ENCODE measurements around the gene RNLS.
"Not testable (repeated sequence)": the region's sequence is repeated elsewhere in the genome, so short reads cannot be mapped to it uniquely, and the experiment has no call there.

RNLS gene

DNA sequence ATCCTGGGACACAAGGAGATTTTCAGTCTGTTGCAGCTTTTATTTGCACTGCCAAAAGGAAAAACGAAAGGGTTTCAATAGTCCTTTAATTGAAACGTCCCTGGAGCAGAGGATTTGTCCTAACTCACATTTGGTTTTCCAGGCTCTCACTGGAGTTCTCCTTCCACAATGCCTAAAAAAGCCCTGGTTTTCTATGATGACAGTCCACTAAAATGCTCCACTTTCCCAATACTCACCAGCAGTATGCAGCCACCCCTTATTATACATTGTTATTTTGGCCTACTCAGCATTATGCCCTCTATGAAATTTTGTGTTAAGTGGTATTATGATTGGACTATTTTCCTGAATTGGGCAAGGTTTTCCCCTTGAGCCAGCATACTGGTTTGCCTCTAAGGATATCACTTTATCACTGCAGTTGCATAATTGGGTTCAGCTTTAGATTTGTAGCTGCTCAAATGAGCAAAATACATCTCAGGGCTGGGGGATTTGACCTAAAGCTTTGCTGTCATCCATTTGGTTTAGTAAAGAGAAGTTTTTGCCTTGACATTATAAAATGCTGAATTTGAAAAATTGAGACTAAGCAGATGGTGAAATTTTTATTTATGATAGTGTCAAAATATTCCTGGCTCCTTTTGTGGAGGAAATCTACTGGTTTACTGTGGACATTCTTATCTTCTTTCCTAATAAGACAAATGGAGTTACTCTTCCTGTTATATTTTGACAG, 239.2 kb downstream of the RNLS start:
- no peak for DNase-seq (ENCODE audit: low read depth)

DNA sequence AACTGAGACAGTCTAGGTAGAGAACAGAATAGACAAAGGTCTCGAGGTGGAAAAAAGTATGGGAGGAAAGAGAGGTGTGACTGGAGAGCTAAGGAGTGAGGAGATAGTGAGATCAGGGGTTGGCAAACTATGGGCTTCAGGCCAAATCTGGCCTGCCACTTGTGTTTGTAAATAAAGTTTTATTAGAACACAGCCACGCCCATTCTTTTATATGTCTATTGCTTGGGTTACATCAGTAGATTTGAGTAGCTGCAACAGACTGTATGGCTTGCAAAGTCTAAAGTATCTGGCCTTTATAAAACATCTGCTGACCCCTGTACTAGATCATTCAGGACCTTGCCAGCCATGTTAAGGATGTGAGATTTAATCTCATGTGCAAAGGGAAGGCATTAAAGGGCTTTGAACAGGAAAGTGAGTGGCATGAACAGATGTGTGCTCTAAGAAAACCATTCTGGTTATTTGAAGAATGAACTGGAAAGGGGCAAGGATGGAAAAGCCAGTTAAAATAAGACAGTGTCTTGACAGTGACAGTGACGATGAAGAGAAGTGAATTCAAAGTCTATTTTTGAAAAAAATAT, 240.3 kb downstream of the RNLS start:
- DNase-seq (ENCODE audit: low read depth): no peak

DNA sequence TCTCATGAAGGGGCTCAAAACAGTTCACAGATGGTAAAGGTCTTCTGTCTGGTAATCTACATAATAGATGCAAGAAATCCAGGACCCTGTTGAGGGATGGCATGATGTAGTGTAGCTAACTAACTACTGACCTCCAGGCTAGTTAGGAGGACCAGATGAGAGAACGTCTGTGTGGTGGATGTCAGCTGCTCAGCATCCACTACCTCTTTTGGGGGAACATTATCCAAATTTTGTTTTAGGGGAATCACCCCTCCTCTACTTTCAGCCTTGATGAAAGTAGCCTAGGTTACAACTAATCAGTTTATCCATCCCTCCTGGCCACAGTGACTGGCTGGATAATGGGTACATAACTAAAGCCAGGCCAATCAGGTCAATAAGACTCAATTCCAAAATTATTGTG, 246.0 kb downstream of the RNLS start:
- DNase-seq (ENCODE audit: low read depth): no peak

DNA sequence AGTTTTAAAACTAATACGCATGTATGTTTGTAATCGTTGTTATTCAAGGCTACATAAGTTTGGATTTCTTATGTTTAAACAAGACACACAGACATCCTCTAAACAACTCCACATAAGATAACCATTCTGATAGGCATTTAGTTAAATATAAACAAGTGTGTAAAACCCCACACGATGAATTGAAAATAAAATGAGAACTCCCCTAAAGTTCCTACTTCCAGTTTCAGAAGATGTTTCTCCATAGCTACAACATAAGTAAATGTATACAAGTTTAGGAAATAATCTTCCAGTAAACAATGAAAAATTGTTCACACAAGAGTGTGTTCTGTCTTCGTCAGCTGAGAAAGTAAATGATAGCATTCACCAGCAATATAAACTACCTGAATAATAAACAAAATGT, 246.8 kb downstream of the RNLS start:
- DNase-seq (ENCODE audit: low read depth): no peak

DNA sequence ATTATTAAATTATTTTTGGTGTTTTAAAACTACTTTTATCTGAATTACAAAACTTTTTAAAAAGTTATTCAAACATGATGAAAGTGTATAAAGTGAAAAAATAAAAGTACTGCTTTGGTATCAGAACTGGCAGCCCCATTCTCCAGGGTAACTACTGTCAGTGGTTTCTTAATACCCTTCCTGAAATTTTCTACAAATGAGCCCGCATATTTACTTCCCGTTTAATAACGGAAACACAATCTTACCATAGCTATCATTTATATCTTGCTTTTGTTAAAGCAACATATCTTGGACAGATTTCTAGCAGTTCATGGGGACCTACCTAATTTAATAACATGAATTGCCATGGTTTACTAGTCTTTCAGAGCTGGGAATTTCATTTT, 249.9 kb downstream of the RNLS start:
- no peak for DNase-seq (ENCODE audit: low read depth)

DNA sequence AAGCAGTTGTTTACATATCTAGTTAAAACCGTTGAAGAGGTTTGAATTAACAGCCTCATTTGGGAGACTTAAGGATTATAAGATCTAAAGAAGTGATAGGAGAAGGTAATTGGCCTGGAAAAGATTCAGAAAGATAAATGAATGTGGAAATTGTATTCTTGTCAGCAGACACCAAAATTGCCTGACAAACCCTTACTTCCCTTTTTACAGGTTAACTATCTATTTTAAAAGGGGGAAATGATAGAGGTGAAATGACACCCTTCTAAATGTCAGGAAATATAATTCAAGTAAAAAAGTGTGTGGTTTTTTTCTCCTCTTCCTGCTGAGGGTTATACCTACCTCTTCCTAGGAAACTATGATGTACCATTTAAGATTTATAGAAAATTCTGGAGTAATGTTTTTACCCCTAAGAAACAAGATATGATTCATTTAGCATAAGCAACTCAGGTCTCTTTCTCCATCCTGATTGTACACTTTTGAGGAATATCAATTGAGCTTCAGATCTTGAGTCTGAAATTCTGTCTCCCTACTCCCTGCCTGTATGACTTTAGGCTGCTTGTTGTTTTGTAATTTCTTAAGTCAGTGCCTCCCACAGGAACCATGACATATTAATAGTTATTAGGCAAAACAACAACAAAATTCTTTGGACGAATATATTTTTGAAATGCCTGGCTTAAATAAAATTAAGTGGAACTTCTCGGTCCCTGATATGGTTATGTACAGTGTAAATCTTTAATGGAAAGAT, 250.4 kb downstream of the RNLS start:
- DNase-seq (ENCODE audit: low read depth): no peak

DNA sequence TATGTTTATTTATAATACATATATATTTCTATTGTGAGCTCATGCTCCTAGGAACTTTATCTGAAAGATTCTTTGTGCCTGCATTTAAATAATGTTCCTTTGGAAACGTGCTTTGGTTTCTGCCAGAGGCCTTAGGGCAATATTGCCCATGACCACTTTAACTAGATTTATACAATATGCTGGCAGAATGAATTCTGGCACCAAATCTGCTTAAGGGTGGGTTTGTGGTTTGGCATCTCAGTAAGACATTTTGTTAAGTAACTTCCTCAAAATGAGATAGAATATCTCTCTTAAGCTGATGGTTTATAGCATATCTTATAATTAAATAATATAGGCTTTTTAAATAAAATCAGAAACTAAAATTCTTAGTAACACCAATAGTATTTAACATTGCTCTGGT, 252.9 kb downstream of the RNLS start:
- no peak for DNase-seq (ENCODE audit: low read depth)

DNA sequence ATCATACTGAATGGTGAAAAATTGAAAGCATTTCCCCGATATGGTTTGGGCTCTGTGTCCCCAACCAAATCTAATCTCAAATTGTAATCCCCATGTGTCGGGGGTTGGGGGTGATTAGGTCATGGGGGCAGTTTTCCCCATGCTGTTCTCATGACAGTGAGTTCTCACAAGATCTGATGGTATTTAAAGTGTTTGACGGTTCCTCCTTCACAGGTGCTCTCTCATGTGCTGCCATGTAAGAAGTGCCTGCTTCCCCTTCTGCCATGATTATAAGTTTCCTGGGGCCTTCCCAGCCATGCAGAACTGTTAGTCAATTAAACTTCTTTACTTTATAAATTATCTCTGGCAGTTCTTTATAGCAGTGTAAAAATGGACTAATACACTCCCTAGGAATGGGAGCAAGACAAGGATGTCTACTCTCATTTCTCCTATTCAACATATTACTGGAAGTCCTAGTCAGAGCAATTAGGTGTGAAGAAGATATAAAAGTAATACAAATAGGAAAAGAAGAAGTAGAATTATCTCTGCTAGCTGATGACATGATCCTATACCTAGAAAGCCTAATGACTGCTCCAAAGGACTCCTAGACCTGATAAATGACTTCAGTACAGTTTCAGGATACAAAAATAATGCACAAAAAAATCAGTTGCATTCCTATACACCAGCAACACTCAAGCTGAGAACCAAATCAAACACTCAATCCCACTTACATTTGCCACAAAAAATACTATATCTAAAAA, 260.6 kb downstream of the RNLS start:
- no peak for DNase-seq (ENCODE audit: low read depth)

DNA sequence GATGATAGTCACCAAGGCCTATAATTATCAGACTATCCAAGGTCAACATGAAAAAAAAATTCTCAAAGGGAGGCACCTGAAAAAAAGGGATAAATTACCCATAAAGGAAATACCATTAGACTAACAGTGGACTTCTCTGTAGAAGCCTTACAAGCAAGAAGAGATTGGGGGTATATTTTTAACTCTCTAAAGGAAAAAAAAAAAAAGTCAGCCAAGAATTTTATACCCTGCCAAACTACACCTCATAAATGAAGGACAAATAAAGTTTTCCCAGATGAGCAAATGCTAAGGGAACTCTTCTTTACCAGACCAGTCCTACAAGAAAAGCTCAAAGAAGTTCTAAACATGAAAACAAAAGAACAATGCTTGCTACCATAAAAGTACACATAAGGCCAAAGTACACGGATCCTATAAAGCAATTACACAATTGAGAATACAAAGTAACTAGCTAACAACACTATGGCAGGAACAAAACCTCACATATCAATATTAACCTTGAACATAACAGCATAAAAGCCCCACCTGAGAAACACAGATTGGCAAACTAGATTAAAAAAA, 263.1 kb downstream of the RNLS start:
- DNase-seq (ENCODE audit: low read depth): no peak

DNA sequence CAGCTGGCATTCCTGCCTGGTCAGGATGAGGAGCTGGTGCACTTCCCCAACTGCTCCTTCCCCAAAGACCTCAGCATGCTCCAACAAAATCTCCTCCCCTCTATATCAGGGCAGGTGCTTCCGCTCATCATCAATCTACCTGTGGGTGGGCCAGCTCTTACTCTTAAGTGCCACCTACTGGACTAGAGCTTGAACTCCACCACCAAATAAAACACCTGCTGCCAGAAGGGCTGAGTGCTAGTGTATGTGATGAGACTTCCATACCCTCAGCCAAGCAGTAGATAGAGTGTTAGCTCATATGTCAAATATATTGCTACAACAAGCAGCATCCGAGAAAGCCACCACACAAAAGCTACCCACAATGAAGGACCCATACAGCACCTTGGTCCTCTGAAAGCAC, 264.3 kb downstream of the RNLS start:
- no peak for DNase-seq (ENCODE audit: low read depth)

DNA sequence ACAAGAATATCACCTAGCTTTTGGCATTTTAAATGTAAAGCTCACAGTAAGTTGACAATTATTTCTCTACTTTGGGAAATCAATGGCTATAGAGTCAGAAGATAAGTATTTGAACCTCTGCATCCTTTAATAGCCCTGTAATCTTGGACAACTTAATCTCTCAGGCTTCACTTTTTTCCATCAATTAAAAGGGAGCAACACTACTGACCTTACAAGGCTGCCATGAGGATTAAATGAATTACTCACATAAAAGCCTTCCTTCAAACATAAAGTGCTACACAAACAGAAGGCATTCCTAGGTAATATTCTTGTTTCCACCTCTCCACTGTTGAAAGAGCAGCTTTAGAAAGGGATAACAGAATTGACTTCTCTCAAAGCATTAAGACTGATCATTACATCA, 266.0 kb downstream of the RNLS start:
- no peak for DNase-seq (ENCODE audit: low read depth)

DNA sequence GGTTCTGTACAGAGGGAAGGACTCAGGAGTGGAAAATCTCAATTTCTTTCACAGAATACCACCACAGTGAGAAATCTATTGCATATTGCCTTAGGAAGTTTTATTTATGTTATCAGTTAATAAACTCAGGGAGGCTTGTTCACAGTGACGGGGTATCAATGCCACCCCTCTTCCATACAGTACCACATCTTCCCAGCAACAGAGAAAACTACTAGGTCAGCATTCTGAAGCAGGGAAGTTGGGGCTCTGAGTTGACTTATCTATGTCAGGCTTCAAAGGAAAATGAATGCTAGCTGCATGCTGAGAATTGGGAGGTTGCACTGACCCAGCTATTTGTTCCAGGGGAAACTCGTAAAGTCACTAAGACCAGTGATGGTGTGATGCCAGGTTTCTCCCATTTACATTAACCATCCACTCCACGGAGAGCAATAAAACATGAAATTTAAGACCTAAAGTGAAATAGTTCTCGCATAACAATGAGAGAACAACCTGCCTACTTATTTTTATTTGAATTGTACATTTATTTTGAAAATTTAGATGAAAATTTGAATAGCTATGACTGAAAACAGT, 266.7 kb downstream of the RNLS start:
- no peak for DNase-seq (ENCODE audit: low read depth)

DNA sequence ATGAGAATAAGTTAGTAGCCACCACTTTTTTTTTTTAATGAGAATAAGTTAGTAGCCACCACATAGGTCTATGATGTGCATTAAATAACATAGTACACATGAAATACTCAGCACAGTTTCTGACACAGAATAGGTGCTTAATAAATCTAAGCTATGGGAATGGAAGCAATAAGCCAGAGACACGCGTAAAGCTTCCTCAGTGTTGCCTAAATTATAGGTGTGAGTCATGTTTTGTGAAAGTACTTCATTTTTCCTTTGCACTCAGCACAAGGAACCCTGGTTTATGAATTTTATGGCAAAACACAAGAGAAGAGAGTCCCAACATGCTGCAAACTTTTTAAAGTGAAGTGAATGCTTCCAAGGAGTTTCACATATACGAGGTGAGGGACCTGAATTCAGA, 267.4 kb downstream of the RNLS start:
- no peak for DNase-seq (ENCODE audit: low read depth)

DNA sequence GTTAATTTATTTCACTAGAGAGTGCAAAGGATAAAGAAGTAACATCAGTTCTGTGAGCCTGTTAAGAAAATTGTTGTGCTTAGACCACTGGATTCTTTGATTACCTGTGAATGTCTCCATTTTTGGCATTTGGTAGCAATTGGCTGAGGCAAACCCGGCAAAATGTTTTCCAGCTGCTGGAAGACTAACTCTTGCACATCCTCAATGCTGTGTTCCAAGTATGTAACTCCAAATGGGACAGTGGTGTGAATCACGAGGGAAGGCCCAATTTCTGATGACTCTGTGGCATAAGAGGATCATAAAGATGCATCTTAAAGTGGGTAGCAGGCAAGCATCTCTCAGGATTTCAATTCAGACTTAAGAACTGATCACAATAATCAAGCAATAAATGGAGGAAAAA, 268.8 kb downstream of the RNLS start:
- no peak for DNase-seq (ENCODE audit: low read depth)

DNA sequence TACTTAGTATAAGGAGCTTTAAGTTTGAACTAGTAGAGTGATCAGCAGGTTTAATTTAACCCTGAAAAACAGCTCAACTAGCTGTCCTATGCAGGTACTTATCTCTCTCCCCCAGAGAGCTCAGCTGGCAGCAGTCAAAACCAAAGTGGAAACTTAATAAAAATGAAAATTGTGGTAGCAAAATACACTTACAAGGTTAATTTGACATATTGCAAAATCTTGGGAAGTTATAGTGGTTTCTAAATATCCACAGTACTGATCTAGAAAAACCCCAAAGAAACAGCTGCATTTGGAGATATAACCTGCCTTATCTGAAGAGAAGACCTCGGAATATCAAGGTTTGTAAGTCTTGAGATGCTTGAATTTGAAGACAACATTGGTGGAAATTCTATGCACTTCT, 269.2 kb downstream of the RNLS start:
- DNase-seq (ENCODE audit: low read depth): no peak

DNA sequence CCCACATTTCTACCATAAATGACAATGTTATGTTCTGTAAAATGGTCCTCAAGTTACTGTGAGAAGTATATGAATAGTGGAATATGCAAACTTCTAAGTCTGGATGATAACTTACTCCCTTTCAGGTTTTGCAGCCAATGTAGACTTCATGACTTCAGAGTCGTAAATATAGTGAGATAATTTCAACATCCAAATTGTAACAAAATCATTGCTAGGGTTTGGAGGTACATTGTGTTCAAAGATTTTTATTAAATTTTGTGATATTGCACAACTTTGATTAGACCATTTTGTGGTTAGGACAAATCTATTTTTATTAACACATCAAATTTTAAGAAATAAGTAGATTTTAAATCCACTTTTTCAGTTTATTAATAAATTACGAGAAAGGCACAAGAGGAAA, 270.3 kb downstream of the RNLS start:
- DNase-seq (ENCODE audit: low read depth): no peak

DNA sequence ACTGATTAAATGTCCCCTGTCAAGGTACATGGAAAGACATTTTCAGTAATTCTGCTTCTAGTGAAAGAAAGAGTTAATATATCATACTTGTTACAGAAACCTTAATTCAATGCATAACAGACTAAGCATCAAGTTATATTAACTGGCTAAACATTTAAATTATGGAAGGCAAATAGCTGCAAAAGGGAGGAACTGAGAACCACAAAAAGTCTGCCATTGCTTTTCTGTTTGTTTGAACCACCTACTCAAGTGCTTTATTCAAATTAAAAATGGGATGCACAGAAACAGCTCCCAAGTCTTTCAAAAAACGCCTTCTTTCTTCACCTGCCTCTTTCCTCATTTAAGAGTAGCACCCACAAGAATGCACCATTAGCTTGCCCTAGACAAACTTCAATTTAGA, 271.9 kb downstream of the RNLS start:
- no peak for DNase-seq (ENCODE audit: low read depth)

DNA sequence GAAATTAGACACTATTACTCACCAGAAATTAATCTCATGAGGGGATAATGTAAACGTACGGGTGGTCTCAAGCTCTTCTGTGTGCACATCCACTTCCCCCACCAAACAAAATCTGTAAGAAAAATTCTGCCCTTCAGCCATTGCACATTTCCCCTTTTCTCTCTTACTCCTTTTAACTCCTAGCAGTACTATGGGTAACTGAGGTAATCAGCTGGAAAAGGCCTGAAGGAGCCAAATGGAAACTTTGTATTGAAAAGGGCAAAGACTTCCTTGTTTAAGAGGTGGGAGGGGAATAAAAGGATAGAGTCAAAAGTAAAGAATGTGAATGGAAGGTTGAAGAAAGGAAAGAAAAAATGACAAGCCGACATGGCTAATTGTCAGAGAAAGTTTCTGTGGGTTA, 273.8 kb downstream of the RNLS start:
- no peak for DNase-seq (ENCODE audit: low read depth)

DNA sequence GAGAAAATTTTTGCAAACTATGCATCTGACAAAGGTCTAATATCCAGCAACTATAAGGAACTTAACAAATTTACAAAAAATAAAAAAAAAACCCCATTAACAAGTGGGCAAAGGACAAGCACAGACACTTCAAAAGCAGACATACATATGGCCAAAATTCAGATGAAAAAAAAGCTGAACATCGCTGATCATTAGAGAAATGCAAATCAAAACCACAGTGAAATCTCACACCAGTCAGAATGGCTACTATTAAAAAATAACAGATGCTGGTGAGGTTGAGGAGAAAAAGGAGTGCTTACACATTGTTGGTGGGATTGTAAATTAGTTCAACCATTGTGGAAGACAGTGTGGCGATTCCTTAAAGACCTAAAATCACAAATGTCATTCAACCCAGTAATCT, 274.8 kb downstream of the RNLS start:
- not testable (repeated sequence) for DNase-seq (ENCODE audit: low read depth)

DNA sequence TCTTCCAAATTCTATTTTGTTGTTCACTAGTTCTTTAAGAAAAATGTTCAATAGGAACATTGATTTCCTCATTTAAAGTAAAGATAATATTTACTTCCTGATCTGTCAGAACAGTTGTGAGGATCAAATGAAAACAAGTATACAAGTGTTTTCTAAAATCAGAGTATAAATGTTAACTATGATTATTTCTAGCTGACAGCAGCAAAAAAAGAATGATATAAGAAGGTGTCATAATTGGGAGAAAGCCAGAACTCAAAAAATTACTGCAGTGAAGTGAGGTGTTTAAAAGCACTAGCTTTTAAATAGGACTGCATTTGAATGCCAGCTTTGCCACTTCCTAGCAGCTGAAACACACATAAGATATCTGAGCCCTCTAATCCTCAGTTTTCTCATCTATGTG, 283.3 kb downstream of the RNLS start:
- DNase-seq (ENCODE audit: low read depth): no peak

DNA sequence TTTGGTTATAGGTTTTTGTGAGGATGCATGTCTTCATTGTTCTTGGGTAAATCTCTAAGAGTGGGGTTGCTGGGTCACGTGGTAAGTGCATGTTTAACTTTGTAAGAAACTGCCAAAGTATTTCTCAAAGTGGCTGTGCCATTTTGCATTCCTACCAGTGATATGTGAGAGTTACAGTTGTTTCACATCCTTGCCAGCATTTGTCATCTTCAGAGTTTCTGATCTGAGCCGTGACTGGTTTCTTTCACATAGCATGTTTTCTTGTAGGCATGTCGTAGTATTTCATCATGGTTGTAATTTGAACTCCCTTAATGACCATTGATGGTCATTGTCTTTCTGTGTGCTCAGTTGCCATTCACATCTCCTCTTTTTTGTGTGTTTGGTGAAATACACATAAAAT, 286.0 kb downstream of the RNLS start:
- no peak for DNase-seq (ENCODE audit: low read depth)

DNA sequence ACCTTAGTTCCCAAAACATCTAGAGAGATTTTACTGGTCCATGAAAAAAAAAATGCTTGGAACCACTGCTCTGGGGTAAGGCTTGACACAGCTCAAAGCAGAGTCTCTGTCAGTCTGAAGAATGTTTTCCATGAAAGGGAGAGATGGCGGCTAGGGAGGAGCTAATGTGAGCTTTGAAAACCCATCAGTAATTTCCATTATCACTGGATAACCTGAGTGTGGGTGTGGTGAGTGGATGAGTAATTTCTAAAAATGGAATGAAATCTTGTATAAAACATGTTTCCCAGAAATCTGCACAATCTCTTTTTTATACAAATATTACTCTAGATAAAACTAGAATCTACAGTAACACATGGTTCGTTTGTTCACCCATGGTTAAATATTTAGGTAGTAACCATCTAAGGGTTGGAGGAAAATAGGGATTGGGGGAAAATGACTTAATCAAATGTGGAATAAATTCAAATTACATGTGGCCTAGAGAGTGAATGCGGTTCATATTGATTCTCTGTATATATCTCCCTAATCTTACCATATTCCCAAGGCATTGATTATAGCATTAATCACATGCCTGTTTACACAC, 289.4 kb downstream of the RNLS start:
- DNase-seq (ENCODE audit: low read depth): no peak

All from stimulated activated CD8-positive, alpha-beta memory T cell treated with anti-CD3 and anti-CD28 coated beads, Interleukin-15, amount 100 ng/mL, for 1 hour (primary cell).